Hepatocyte (in vitro differentiated cells): Measurements from ENCODE around the gene RPL4. TPM values are rescaled to one million over a fixed set of nuclear protein-coding genes. Genes with fewer than 3 reads are reported as not detected.

Source experiments
- DNase-seq: peaks from one replicate; pipeline ENCODE4 v3.0.0-alpha.2; 2016; ENCODE audit warnings: low spot score
- H2AFZ ChIP-seq: fragments of 200-600 bp; sonication (generic); 2 replicates; pipeline ENCODE4 v1.6.0; 2016; ENCODE audit warnings: antibody characterized with exemption, mild to moderate bottlenecking
- H3K27ac ChIP-seq: fragments of 200-600 bp; sonication (generic); 2 replicates; pipeline ENCODE4 v1.5.1; 2016; ENCODE audit warnings: mild to moderate bottlenecking
- H3K27me3 ChIP-seq: fragments of 200-600 bp; sonication (generic); 2 replicates; pipeline ENCODE4 v1.6.1; 2016
- H3K36me3 ChIP-seq: fragments of 200-600 bp; sonication (generic); replicated peaks from 2 replicates; pipeline ENCODE4 v1.5.1; 2016; ENCODE audit warnings: low read depth; ENCODE audit not compliant: insufficient read depth
- H3K4me1 ChIP-seq: fragments of 200-600 bp; sonication (generic); 2 replicates; pipeline ENCODE4 v1.5.1; 2016; ENCODE audit warnings: mild to moderate bottlenecking, moderate library complexity; ENCODE audit not compliant: insufficient read depth
- H3K4me2 ChIP-seq: fragments of 200-600 bp; sonication (generic); 2 replicates; pipeline ENCODE4 v1.6.0; 2016
- H3K4me3 ChIP-seq: fragments of 200-600 bp; sonication (generic); 2 replicates; pipeline ENCODE4 v1.5.1; 2016; ENCODE audit warnings: mild to moderate bottlenecking
- H3K79me2 ChIP-seq: fragments of 200-600 bp; sonication (generic); 2 replicates; pipeline ENCODE4 v1.6.0; 2017; ENCODE audit warnings: mild to moderate bottlenecking
- H3K9me2 ChIP-seq: fragments of 200-600 bp; sonication (generic); replicated peaks from 2 replicates; pipeline ENCODE4 v1.6.0; 2017; ENCODE audit warnings: mild to moderate bottlenecking; ENCODE audit not compliant: insufficient read depth
- H3K9me3 ChIP-seq: fragments of 200-600 bp; sonication (generic); 2 replicates; pipeline ENCODE4 v1.5.1; 2016; ENCODE audit warnings: low read depth, mild to moderate bottlenecking
- H4K20me1 ChIP-seq: fragments of 200-600 bp; sonication (generic); 2 replicates; pipeline ENCODE4 v1.6.0; 2016; ENCODE audit warnings: mild to moderate bottlenecking; ENCODE audit not compliant: insufficient read depth, poor library complexity, severe bottlenecking
- EZH2 ChIP-seq: fragments of 200-600 bp; sonication (generic); IDR thresholded peaks from 2 replicates; pipeline ENCODE4 v1.6.1; 2016; ENCODE audit warnings: antibody characterized with exemption, mild to moderate bottlenecking, borderline replicate concordance
- EZH2phosphoT487 ChIP-seq: fragments of 200-600 bp; sonication (generic); IDR thresholded peaks from one replicate; pipeline ENCODE4 v1.6.1; 2018; ENCODE audit warnings: antibody characterized with exemption, mild to moderate bottlenecking, low read depth, moderate library complexity; ENCODE audit not compliant: unreplicated experiment, severe bottlenecking
- WGBS: methylation state at CpG from one replicate; pipeline ENCODE4 v1.1.6; 2016; ENCODE audit warnings: low lambda C conversion rate; ENCODE audit errors: missing lambda C conversion rate; 5-methylcytosine and 5-hydroxymethylcytosine counted together
- microRNA-seq: library from miRNA; unstranded; fragments of <30 nt; microRNA quantifications from one replicate; pipeline ENCODE4, GENCODE V29; 2017
- polyA plus RNA-seq: library from polyadenylated mRNA; unstranded; fragments of >200 nt; fragmentation: Nextera tagmentation; extraction: Ambion mirVana; gene quantifications from 2 replicates; pipeline ENCODE4 v1.2.1, GENCODE V29; 2016
- small RNA-seq: library from RNA; depleted of rRNA; stranded (forward); fragments of <200 nt; gene quantifications from one replicate; pipeline ENCODE3, GENCODE V24; 2014
- total RNA-seq: library from RNA; depleted of rRNA; stranded (reverse); fragments of >200 nt; gene quantifications from 2 replicates; pipeline ENCODE4 v1.2.3, GENCODE V29; 2014
- TF ChIP-seq, protein P1 (sequence below): fragments of 200-600 bp; sonication (generic); IDR thresholded peaks from 2 replicates; pipeline ENCODE4 v1.5.1; 2016; ENCODE audit warnings: antibody characterized with exemption, mild to moderate bottlenecking; ENCODE audit not compliant: poor library complexity

RPL4 gene
- total and polyA plus RNA-seq, 2 experiments from 2014 or later: 698 to 3,351 TPM

DNA sequence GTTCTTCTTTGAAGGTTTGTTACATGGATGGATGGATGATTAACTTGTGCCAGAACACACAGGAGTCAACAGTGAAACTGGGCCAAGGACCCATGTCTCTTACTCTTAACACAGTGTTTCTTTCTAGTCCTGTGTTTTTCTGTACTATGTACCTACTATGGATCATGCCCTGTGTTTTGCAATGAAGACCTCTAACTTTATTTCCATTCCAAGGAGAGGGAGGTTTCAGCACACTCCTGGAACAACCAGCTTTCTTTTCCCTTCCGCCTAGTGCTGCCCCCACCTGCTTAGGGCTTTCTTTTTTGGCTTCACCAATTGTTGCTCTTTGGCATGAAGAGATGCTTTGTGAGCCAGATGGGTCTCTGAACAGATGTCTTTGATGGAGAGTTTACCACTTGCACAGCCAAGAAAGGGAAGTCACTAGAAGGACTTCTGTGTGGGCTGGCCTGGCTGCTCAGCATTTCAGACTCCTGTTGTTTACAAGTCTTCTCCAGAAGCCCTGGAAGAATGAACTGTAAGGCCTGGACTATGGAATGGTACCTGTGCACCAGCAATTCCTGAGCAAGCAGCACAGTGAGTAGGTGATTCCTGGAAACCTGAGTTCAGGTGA, 51.6 kb downstream of the RPL4 start:
- Histone ChIP-seq H2AFZ (no peak overlapping the region), H3K27ac (no peak overlapping the region), H4K20me1 (no peaks in the 10 kb centered on the region), H3K4me2 (no peak overlapping the region), H3K4me3 (no peak overlapping the region), H3K9me2 (no peaks in the 10 kb centered on the region), H3K79me2 (no peaks in the 10 kb centered on the region), H3K9me3 (no peaks in the 10 kb centered on the region), H3K27me3 (no peaks in the 10 kb centered on the region), H3K4me1 (no peaks in the 10 kb centered on the region), H3K36me3 (no peaks in the 10 kb centered on the region)
- WGBS: 86% methylated on average over 1 of the region's 1 CpG
- no peak for DNase-seq
- TF ChIP-seq, protein P1, sequence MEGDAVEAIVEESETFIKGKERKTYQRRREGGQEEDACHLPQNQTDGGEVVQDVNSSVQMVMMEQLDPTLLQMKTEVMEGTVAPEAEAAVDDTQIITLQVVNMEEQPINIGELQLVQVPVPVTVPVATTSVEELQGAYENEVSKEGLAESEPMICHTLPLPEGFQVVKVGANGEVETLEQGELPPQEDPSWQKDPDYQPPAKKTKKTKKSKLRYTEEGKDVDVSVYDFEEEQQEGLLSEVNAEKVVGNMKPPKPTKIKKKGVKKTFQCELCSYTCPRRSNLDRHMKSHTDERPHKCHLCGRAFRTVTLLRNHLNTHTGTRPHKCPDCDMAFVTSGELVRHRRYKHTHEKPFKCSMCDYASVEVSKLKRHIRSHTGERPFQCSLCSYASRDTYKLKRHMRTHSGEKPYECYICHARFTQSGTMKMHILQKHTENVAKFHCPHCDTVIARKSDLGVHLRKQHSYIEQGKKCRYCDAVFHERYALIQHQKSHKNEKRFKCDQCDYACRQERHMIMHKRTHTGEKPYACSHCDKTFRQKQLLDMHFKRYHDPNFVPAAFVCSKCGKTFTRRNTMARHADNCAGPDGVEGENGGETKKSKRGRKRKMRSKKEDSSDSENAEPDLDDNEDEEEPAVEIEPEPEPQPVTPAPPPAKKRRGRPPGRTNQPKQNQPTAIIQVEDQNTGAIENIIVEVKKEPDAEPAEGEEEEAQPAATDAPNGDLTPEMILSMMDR: no peak
- TF ChIP-seq EZH2 (no peak), EZH2phosphoT487 (no peak)

DNA sequence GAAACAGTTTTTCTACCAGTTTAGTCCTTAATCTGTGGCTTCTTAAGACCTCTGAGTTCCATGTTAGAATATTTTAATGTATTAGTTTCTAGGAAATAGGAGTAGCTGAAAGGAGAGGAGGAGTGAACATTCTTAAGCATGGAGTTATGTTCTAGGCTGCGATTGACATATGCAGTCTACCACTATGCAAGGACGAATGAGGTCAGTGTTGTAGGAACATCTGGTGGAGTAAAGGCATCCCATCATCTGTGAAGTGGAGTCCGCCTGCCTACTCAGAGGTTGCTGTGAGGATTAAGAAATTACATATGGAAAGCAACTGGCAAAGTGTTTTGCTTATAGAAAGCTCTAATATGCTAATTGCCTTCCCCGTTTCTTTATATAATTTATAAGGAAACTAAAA, 52.2 kb downstream of the RPL4 start:
- no peaks in the 10 kb centered on the region for H3K79me2 ChIP-seq
- no peak overlapping the region for H2AFZ ChIP-seq
- H3K4me3 ChIP-seq: no peak overlapping the region
- TF ChIP-seq EZH2: no peak
- no peak for TF ChIP-seq EZH2phosphoT487
- TF ChIP-seq, protein P1: no peak
- no peak for DNase-seq
- no peaks in the 10 kb centered on the region for H3K9me2 ChIP-seq
- no peaks in the 10 kb centered on the region for H3K36me3 ChIP-seq
- H3K4me1 ChIP-seq: no peaks in the 10 kb centered on the region
- no peaks in the 10 kb centered on the region for H3K27me3 ChIP-seq
- 95% methylated on average over 4 of the region's 4 CpGs for WGBS
- H3K9me3 ChIP-seq: no peaks in the 10 kb centered on the region
- no peak overlapping the region for H3K27ac ChIP-seq
- H3K4me2 ChIP-seq: no peak overlapping the region
- no peaks in the 10 kb centered on the region for H4K20me1 ChIP-seq

Small RNA genes lying within 50 kb of the gene (microRNA-seq; reads per million reads assigned to microRNA genes)
- gene MIR4512: not detected

Small RNA genes lying within 50 kb of the gene (small RNA-seq; reads per million reads assigned to genes)
- not detected for gene MIR4512
- gene RF01159: not detected
- not detected for gene SNORD16
- not detected for gene SNORD18A
- gene SNORD18B: not detected
- gene SNORD18C: not detected

Other genes starting within 250 kb of the RPL4 start
- gene DIS3L, start 211.3 kb downstream of the RPL4 start, total RNA-seq: 29.5 and 34.4 TPM in 2 replicates
- gene DIS3L, start 211.3 kb downstream of the RPL4 start, polyA plus RNA-seq: 18.6 and 20.3 TPM in 2 replicates
- 5.4 and 6.2 TPM in 2 replicates for gene TIPIN, start 148.2 kb downstream of the RPL4 start, total RNA-seq
- 6.4 and 7.2 TPM in 2 replicates for gene TIPIN, start 148.2 kb downstream of the RPL4 start, polyA plus RNA-seq
- gene MAP2K1, start 117.9 kb downstream of the RPL4 start, total RNA-seq: 20.1 and 23.7 TPM in 2 replicates
- 37.6 and 46.3 TPM in 2 replicates for gene MAP2K1, start 117.9 kb downstream of the RPL4 start, polyA plus RNA-seq
- gene SNAPC5, start 7.1 kb downstream of the RPL4 start, total RNA-seq: 23.2 and 30.9 TPM in 2 replicates
- 27.6 and 36.6 TPM in 2 replicates for gene SNAPC5, start 7.1 kb downstream of the RPL4 start, polyA plus RNA-seq
- gene ZWILCH, start 471 bp upstream of the RPL4 start, total RNA-seq: 10.8 and 17.8 TPM in 2 replicates
- gene ZWILCH, start 471 bp upstream of the RPL4 start, polyA plus RNA-seq: 9.8 and 10.3 TPM in 2 replicates
- gene LCTL, start 61.1 kb upstream of the RPL4 start, total RNA-seq: not detected in 2 replicates
- 0.05 and 1.8 TPM in 2 replicates for gene LCTL, start 61.1 kb upstream of the RPL4 start, polyA plus RNA-seq
- gene SMAD6, start 197.4 kb upstream of the RPL4 start, total RNA-seq: 26.4 and 35.4 TPM in 2 replicates
- gene SMAD6, start 197.4 kb upstream of the RPL4 start, polyA plus RNA-seq: 24.2 and 26.6 TPM in 2 replicates